GM03348 (cell line): ENCODE measurements around the gene MPDU1.
"Not testable (repeated sequence)": the region's sequence is repeated elsewhere in the genome, so short reads cannot be mapped to it uniquely, and the experiment has no call there.

Source experiments
- DNase-seq: peaks from one replicate; pipeline ENCODE4 v3.0.0; 2012; ENCODE audit warnings: low spot score

Gene MPDU1

GRCh38 chr17:7580604-7581575 lies 2.8 kb upstream of the MPDU1 start:
- no peak for DNase-seq

GRCh38 chr17:7582396-7583252 lies 1.0 kb upstream of the MPDU1 start:
- DNase-seq, result no peak

GRCh38 chr17:7586673-7587419 lies 3.2 kb downstream of the MPDU1 start:
- no peak for DNase-seq

- DNase-seq, result peak; percentile 89
Observed at GRCh38 chr17:7587420-7588151, 3.9 kb downstream of the MPDU1 start.

- no peak for DNase-seq
Observed at GRCh38 chr17:7588553-7589203, 5.0 kb downstream of the MPDU1 start.

- DNase-seq, result peak; percentile 87
Observed at GRCh38 chr17:7589204-7589868, 5.7 kb downstream of the MPDU1 start.

GRCh38 chr17:7589891-7590691 lies 6.4 kb downstream of the MPDU1 start, which contains the start of gene SOX15:
TSS of gene SOX15 (minus strand) at chr17:7590094. CDS start at chr17:7589676, 418 bp downstream.
- no peak for DNase-seq

- peak; percentile 63 for DNase-seq
Observed at GRCh38 chr17:7590743-7591142, 7.1 kb downstream of the MPDU1 start.

- no peak for DNase-seq
Observed at GRCh38 chr17:7591596-7591995, 7.9 kb downstream of the MPDU1 start.

- no peak for DNase-seq
Observed at GRCh38 chr17:7592422-7593021, 8.9 kb downstream of the MPDU1 start.

- no peak for DNase-seq
Observed at GRCh38 chr17:7593296-7593695, 9.6 kb downstream of the MPDU1 start.

GRCh38 chr17:7597561-7597960 lies 13.9 kb downstream of the MPDU1 start:
- DNase-seq, result not testable (repeated sequence)

- no peak for DNase-seq
Observed at GRCh38 chr17:7606280-7606679, 22.6 kb downstream of the MPDU1 start.

GRCh38 chr17:7610641-7611040 lies 27.0 kb downstream of the MPDU1 start:
- DNase-seq, result no peak

- no peak for DNase-seq
Observed at GRCh38 chr17:7611635-7612293, 28.1 kb downstream of the MPDU1 start.

- no peak for DNase-seq
Observed at GRCh38 chr17:7612294-7612640, 28.6 kb downstream of the MPDU1 start.

- DNase-seq, result no peak
Observed at GRCh38 chr17:7613769-7614424, 30.2 kb downstream of the MPDU1 start.
